Liver (tissue), 9 donors: ENCODE measurements around the gene TARDBP. TPM values are rescaled to one million over a fixed set of nuclear protein-coding genes. Genes with fewer than 3 reads are reported as not detected.

Experiments used
- DNase-seq: peaks from one replicate; pipeline ENCODE4 v3.0.0-alpha.2; 2017; ENCODE audit warnings: low spot score
- H3K27ac ChIP-seq, 2 donors: one replicate each; pipeline ENCODE4 v1.7.0; 2013; ENCODE audit warnings: inconsistent platforms in 2 of 2, low read length in 2 of 2, control low read depth in 1 of 2, low read depth in 1 of 2, mild to moderate bottlenecking in 1 of 2
- H3K27me3 ChIP-seq, 4 donors: one replicate each; pipeline versions ENCODE4 v1.6.1 to v1.7.0; 2013; ENCODE audit warnings: low read length in 3 of 4, inconsistent platforms in 1 of 4, mild to moderate bottlenecking in 1 of 4, moderate library complexity in 1 of 4; ENCODE audit not compliant: control insufficient read depth in 4 of 4, insufficient read depth in 4 of 4
- H3K36me3 ChIP-seq, 4 donors: one replicate each; pipeline versions ENCODE4 v1.6.1 to v1.7.0; 2013; ENCODE audit warnings: low read length in 3 of 4, mild to moderate bottlenecking in 3 of 4, low read depth in 1 of 4, moderate library complexity in 1 of 4; ENCODE audit not compliant: control insufficient read depth in 4 of 4, insufficient read depth in 3 of 4
- H3K4me1 ChIP-seq, 4 donors: one replicate each; pipeline versions ENCODE4 v1.6.1 to v1.7.0; 2013; ENCODE audit warnings: low read length in 3 of 4, mild to moderate bottlenecking in 3 of 4, moderate library complexity in 1 of 4; ENCODE audit not compliant: control insufficient read depth in 4 of 4, insufficient read depth in 4 of 4
- H3K4me3 ChIP-seq, 3 donors: one replicate each; pipeline versions ENCODE4 v1.6.1 to v1.7.0; 2013; ENCODE audit warnings: low read length in 3 of 3, control low read depth in 1 of 3, low read depth in 1 of 3, mild to moderate bottlenecking in 1 of 3
- H3K9ac ChIP-seq, 2 donors: one replicate each; pipeline ENCODE4 v1.7.0; 2013; ENCODE audit warnings: low read length in 2 of 2, mild to moderate bottlenecking in 2 of 2, moderate library complexity in 2 of 2, control low read depth in 1 of 2, low read depth in 1 of 2
- H3K9me3 ChIP-seq, 4 donors: one replicate each; pipeline versions ENCODE4 v1.6.1 to v1.7.0; 2013; ENCODE audit warnings: low read length in 3 of 4; ENCODE audit not compliant: control insufficient read depth in 4 of 4
- FOXA1 ChIP-seq: IDR thresholded peaks from 2 replicates; pipeline ENCODE4 v1.6.1; 2016; ENCODE audit warnings: antibody characterized with exemption
- FOXA2 ChIP-seq: IDR thresholded peaks from 2 replicates; pipeline ENCODE4 v1.6.1; 2016; ENCODE audit warnings: antibody characterized with exemption
- GABPA ChIP-seq, 2 donors: IDR thresholded peaks in 1 of 2; conservative IDR thresholded peaks in 1 of 2; 2 replicates each; pipeline ENCODE4 v1.6.1; 2016; ENCODE audit warnings: antibody characterized with exemption in 2 of 2, mild to moderate bottlenecking in 1 of 2, moderate library complexity in 1 of 2
- HNF4A ChIP-seq, 2 donors: conservative IDR thresholded peaks; 2 replicates each; pipeline ENCODE4 v1.6.1; 2016; ENCODE audit warnings: antibody characterized with exemption in 2 of 2, mild to moderate bottlenecking in 2 of 2
- JUND ChIP-seq, 2 donors: IDR thresholded peaks; 2 replicates each; pipeline ENCODE4 v1.6.1; 2016; ENCODE audit warnings: antibody characterized with exemption in 2 of 2
- NR2F2 ChIP-seq: IDR thresholded peaks from 2 replicates; pipeline ENCODE4 v1.6.1; 2016; ENCODE audit warnings: antibody characterized with exemption
- REST ChIP-seq: IDR thresholded peaks from 2 replicates; pipeline ENCODE4 v1.6.1; 2016; ENCODE audit warnings: antibody characterized with exemption, mild to moderate bottlenecking
- RXRA ChIP-seq, 2 donors: IDR thresholded peaks; 2 replicates each; pipeline ENCODE4 v1.6.1; 2017 to 2018; ENCODE audit warnings: antibody characterized with exemption in 2 of 2, mild to moderate bottlenecking in 1 of 2
- SP1 ChIP-seq: IDR thresholded peaks from 2 replicates; pipeline ENCODE4 v1.6.1; 2018; ENCODE audit warnings: antibody characterized with exemption, mild to moderate bottlenecking
- TAF1 ChIP-seq: conservative IDR thresholded peaks from 2 replicates; pipeline ENCODE4 v1.6.1; 2016; ENCODE audit warnings: antibody characterized with exemption, mild to moderate bottlenecking
- YY1 ChIP-seq: IDR thresholded peaks from 2 replicates; pipeline ENCODE4 v1.6.1; 2016; ENCODE audit warnings: antibody characterized with exemption, mild to moderate bottlenecking
- ZBTB33 ChIP-seq: IDR thresholded peaks from 2 replicates; pipeline ENCODE4 v1.6.1; 2016; ENCODE audit warnings: antibody characterized with exemption
- WGBS: extraction: QIAGEN DNeasy Blood & Tissue Kit; methylation state at CpG from one replicate; pipeline ENCODE4 v1.1.7; 2013; 5-methylcytosine and 5-hydroxymethylcytosine counted together
- polyA plus RNA-seq, 2 donors: library from polyadenylated mRNA; stranded (reverse) in 1 of 2; unstranded in 1 of 2; fragments of 200-250 nt in 1 of 2; fragments of >200 nt in 1 of 2; fragmentation: Nextera tagmentation in 1 of 2; extraction: Ambion mirVana in 1 of 2; gene quantifications; one replicate each; pipeline versions ENCODE4 v1.2.1 to v1.2.3, GENCODE V29; 2013 to 2015
- total RNA-seq, 2 donors: library from RNA; depleted of rRNA; stranded (reverse); fragments of >200 nt; gene quantifications; one replicate each; pipeline ENCODE4 v1.2.3, GENCODE V29; 2014
- donor health status: healthy.
- donor health status: healthy.
- donor health status: healthy.
- donor health status: healthy.
- donor health status: healthy.

TARDBP gene
- total and polyA plus RNA-seq, 4 donors: 44.4 to 87.6 (median 79.2) TPM

- no peaks in the 10 kb centered on the region for H3K27me3 ChIP-seq
- TF ChIP-seq RXRA (IDR thresholded peaks at IDR 0.05) (no peak), YY1 (no peak), REST (no peak)
Observed at GRCh38 chr1:11023201-11023600, 10.7 kb downstream of the TARDBP start.

GRCh38 chr1:11024154-11024873, 11.9 kb downstream of the TARDBP start:
- H3K4me1 ChIP-seq: peaks cover 0 to under 1% (median 0%) of the 10 kb centered on the region in 4 donors
- no peak overlapping the region for H3K4me3 ChIP-seq
- DNase-seq: no peak
- no peaks in the 10 kb centered on the region for H3K9me3 ChIP-seq
- no peak overlapping the region for H3K9ac ChIP-seq
- no peaks in the 10 kb centered on the region for H3K27me3 ChIP-seq
- no peak overlapping the region for H3K27ac ChIP-seq
- H3K36me3 ChIP-seq: peaks cover 5 to 78% (median 64%) of the 10 kb centered on the region in 4 donors
- WGBS: 92% methylated on average over 3 of the region's 3 CpGs
- TF ChIP-seq ZBTB33 (no peak), FOXA1 (no peak), HNF4A (conservative IDR thresholded peaks at IDR 0.05) (no peak), REST (no peak), FOXA2 (no peak), YY1 (no peak), NR2F2 (no peak), JUND (IDR thresholded peaks at IDR 0.05) (no peak), RXRA (IDR thresholded peaks at IDR 0.05) (no peak), SP1 (no peak), TAF1 (no peak), GABPA (IDR thresholded peaks at IDR 0.05 in 1 of 2, conservative IDR thresholded peaks at IDR 0.05 in 1 of 2) (no peak)

More at GRCh38 chr1:11023201-11023600, 10.7 kb downstream of the TARDBP start:
- no peaks in the 10 kb centered on the region for H3K9me3 ChIP-seq
- peaks cover 0 to 3% (median 1%) of the 10 kb centered on the region in 4 donors for H3K4me1 ChIP-seq
- peaks cover 9 to 86% (median 72%) of the 10 kb centered on the region in 4 donors for H3K36me3 ChIP-seq
- 97% methylated on average over 14 of the region's 14 CpGs for WGBS
- H3K9ac ChIP-seq: no peak overlapping the region
- DNase-seq: no peak
- no peak overlapping the region for H3K27ac ChIP-seq
- no peak overlapping the region for H3K4me3 ChIP-seq
